Inflammatory macrophage treated with lipopolysaccharide for 4 hours (primary cell): Measurements from ENCODE around the gene RBMXL3.

Experiments used
- DNase-seq: peaks from one replicate; pipeline ENCODE4 v3.0.0-alpha.2; 2020

The RBMXL3 gene

DNA sequence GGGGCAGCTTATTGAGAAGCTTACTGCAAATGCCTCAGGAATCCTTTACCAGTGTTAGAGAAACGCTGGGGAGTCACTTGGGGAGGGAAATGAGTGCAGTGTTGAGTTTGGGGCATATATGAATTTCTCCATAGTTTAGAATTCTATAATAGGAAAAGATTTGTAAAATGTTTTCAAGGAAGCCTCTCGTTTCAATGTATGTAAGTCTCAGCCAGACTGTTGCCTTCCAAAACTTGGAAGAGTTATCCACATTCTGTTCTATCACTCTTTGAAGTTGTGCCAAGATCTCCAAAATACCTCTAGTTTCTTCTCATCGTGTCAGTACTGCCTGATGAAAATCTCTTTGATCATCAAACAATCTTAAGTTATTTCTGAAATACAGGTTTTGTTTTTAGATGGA lies 45.3 kb downstream of the RBMXL3 start:
- DNase-seq: no peak

DNA sequence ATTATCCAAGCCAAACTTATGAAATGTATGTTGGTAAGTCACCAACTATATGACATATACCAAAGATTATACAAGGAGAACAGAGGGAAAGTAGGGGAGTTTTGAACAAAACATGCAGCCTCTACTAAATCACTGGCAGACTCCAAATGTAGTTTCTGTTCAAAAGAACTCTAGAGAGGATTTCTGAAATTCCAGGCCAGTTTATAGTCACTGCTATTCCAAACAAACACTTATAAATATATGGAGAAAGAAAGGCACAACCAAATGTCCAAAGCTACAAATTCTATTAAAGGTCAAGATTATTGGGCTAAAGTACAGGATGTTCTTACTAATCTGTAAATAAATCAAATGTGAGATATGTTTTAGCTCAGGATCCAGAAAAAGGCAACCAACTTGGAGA lies 47.4 kb downstream of the RBMXL3 start:
- no peak for DNase-seq

DNA sequence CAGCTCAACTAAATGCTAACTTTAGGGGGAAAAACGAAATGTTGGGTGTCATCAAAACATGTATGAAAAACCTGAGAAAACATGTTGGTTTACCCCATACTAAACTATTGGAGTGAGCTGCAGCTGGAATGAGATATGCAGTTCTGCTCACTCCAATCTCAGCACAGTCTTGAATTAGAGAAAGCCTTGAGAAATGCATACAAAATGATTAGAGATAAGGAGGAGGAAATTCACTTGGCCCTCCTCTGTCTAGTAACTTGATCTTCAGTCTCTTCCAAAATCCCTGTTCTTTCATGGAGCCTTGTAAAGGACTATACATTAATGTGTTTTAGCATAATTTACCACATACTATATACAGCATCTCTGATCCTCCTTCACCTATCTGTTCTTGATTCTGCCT lies 47.8 kb downstream of the RBMXL3 start:
- DNase-seq: no peak
